Epidermal melanocyte (primary cell): ENCODE data around the gene SLC43A1.

ENCODE experiments used
- DNase-seq: peaks from one replicate; pipeline ENCODE4 v3.0.0; 2011; ENCODE audit warnings: low spot score; ENCODE audit not compliant: insufficient read length

Gene SLC43A1

GRCh38 chr11:57434640-57435546 is 80.6 kb downstream of the SLC43A1 start:
- peak; percentile 56 for DNase-seq
